Body of pancreas (tissue), 4 donors: ENCODE results near the gene RAB3GAP2. TPM values are rescaled to one million over a fixed set of nuclear protein-coding genes. Genes with fewer than 3 reads are reported as not detected.
"Not testable (repeated sequence)": the region's sequence is repeated elsewhere in the genome, so short reads cannot be mapped to it uniquely, and the experiment has no call there.

Experiments
- ATAC-seq: fragments of 150-250 bp; one replicate; pipeline ENCODE4 v1.9.1; 2016
- DNase-seq, 4 donors: peaks; one replicate each; pipeline ENCODE4 v3.0.0-alpha.2; 2019
- H3K27ac ChIP-seq, 4 donors: fragments of 200-600 bp; sonication (generic); 1 replicate in 3 of 4; 2 replicates in 1 of 4; pipeline versions ENCODE4 v1.5.1 to v1.6.1; 2016 to 2019; ENCODE audit warnings: mild to moderate bottlenecking in 1 of 4, mixed read lengths in 1 of 4, moderate library complexity in 1 of 4
- H3K27me3 ChIP-seq, 2 donors: fragments of 200-600 bp; sonication (generic); one replicate each; pipeline ENCODE4 v1.6.0; 2016; ENCODE audit warnings: mild to moderate bottlenecking in 1 of 2
- H3K36me3 ChIP-seq, 2 donors: fragments of 200-600 bp; sonication (generic); replicated peaks in 1 of 2; 2 replicates each; pipeline ENCODE4 v1.5.1; 2016; ENCODE audit warnings: low read depth in 2 of 2; ENCODE audit not compliant: insufficient read depth in 1 of 2
- H3K4me1 ChIP-seq: fragments of 200-600 bp; sonication (generic); one replicate; pipeline ENCODE4 v1.6.0; 2016
- H3K4me3 ChIP-seq, 2 donors: fragments of 200-600 bp; sonication (generic); 1 replicate in 1 of 2; 2 replicates in 1 of 2; pipeline ENCODE4 v1.5.1; 2016 to 2019
- H3K9me3 ChIP-seq, 3 donors: fragments of 200-600 bp; sonication (generic); 1 replicate in 2 of 3; 2 replicates in 1 of 3; pipeline ENCODE4 v1.5.1; 2016
- CTCF ChIP-seq, 7 experiments: fragments of 450-650 bp in 4 of 7; fragments of 200-600 bp in 3 of 7; sonication (generic) in 3 of 7; IDR thresholded peaks; one replicate each; pipeline ENCODE4 v1.5.1; 2016 to 2019; ENCODE audit warnings: antibody characterized with exemption in 7 of 7
- POLR2A ChIP-seq, 3 donors: fragments of 450-650 bp; IDR thresholded peaks; one replicate each; pipeline ENCODE4 v1.6.1; 2016; ENCODE audit warnings: antibody characterized with exemption in 3 of 3, mild to moderate bottlenecking in 2 of 3
- whole genome bisulfite sequencing, 2 donors: methylation state at CpG; one replicate each; pipeline ENCODE4 v1.1.5; 2017; 5-methylcytosine and 5-hydroxymethylcytosine counted together
- intact Hi-C: fragments of 100-400 bp; cut with DNase I; formaldehyde crosslinking; loops from one replicate; pipeline ENCODE4 v1.15.1; 2023
- total RNA-seq, 2 donors: library from RNA; depleted of rRNA; stranded (reverse); fragments of >200 nt; gene quantifications; one replicate each; pipeline ENCODE4 v1.1.0, GENCODE V29; 2016

Gene RAB3GAP2
- total RNA-seq, 2 donors from 2014 or later, result 14.5 to 17.5 TPM

DNA sequence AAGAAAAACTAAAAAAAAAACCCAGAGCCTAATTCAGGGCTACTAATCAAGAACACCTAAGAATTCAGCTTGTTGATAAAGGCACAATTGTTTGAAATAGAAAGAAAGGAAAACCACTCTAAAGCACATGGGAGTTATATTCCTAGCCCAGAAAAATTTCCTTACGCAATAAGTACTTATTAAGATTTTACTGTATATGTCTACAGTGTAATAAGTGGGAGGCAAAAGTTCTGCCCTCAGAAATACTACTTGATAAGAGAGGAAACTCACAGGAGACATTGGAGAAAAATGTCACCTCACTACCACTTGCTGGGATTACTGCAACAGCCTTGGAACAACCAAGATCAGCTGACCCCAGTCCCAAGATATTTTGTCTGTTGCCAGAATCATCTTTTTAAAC, 112.2 kb downstream of the RAB3GAP2 start:
- no peaks in the 10 kb centered on the region for H3K27me3 ChIP-seq
- no peaks in the 10 kb centered on the region for H3K4me1 ChIP-seq
- TF ChIP-seq POLR2A (IDR thresholded peaks at IDR 0.05) (no peak), CTCF (IDR thresholded peaks at IDR 0.05) (no peak)
- H3K4me3 ChIP-seq, result no peak overlapping the region
- WGBS, 2 donors, result 96 to 100% methylated on average over 1 of the region's 1 CpG
- DNase-seq (no peak), ATAC-seq (no peak)
- H3K36me3 ChIP-seq, result peaks cover 0 to 21% of the 10 kb centered on the region in 2 donors
- H3K27ac ChIP-seq, result no peak overlapping the region
- no peaks in the 10 kb centered on the region for H3K9me3 ChIP-seq
- intact Hi-C loops, result no loop called here

- Histone ChIP-seq H3K4me3 (no peak overlapping the region), H3K27me3 (no peaks in the 10 kb centered on the region), H3K9me3 (no peaks in the 10 kb centered on the region), H3K27ac (no peak overlapping the region), H3K4me1 (no peaks in the 10 kb centered on the region), H3K36me3 (peaks cover 0 to 22% of the 10 kb centered on the region in 2 donors)
- TF ChIP-seq CTCF (IDR thresholded peaks at IDR 0.05) (no peak), POLR2A (IDR thresholded peaks at IDR 0.05) (no peak)
- WGBS, 2 donors, result 60 to 67% methylated on average over 3 of the region's 3 CpGs
- intact Hi-C loops, result no loop called here
- DNase-seq (no peak), ATAC-seq (no peak)
Observed at GRCh38 chr1:220159041-220159440, 113.2 kb downstream of the RAB3GAP2 start.

- intact Hi-C loops, H3K4me1 ChIP-seq, ATAC-seq, H3K27ac ChIP-seq, DNase-seq, H3K9me3 ChIP-seq, H3K27me3 ChIP-seq, H3K4me3 ChIP-seq: not testable (repeated sequence)
- peaks cover 0 to 26% of the 10 kb centered on the region in 2 donors for H3K36me3 ChIP-seq
- WGBS, 2 donors, result 96 to 99% methylated on average over 7 of the region's 7 CpGs
Observed at GRCh38 chr1:220158530-220158929, 113.7 kb downstream of the RAB3GAP2 start.

DNA sequence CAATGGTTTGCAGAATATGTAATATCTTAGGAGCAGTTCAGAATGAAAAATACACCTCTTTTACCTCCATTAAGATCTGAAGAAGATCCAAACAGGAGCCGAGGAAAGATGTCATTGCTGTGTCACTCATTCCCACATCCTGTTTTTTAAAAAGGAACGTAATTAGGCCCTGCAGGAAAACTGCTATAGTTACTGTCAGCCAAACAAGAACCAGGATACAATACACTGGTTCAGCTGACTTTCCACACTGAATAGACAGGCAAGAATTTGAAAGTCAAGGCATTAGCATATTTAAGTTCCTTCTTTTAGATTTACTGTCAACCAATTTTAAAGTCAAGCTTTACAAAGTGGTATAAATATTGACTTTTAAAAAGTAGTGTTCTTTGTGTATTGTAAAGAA, 114.5 kb downstream of the RAB3GAP2 start:
- ATAC-seq (no peak), DNase-seq (no peak)
- Histone ChIP-seq H3K27ac (no peak overlapping the region), H3K4me3 (no peak overlapping the region), H3K36me3 (peaks cover 0 to 26% of the 10 kb centered on the region in 2 donors), H3K27me3 (no peaks in the 10 kb centered on the region), H3K9me3 (no peaks in the 10 kb centered on the region), H3K4me1 (no peaks in the 10 kb centered on the region)
- intact Hi-C loops, result no loop called here
- TF ChIP-seq POLR2A (IDR thresholded peaks at IDR 0.05), result no peak
- TF ChIP-seq CTCF (IDR thresholded peaks at IDR 0.05), result no peak
- WGBS, 2 donors, result 78 to 79% methylated on average over 2 of the region's 2 CpGs

DNA sequence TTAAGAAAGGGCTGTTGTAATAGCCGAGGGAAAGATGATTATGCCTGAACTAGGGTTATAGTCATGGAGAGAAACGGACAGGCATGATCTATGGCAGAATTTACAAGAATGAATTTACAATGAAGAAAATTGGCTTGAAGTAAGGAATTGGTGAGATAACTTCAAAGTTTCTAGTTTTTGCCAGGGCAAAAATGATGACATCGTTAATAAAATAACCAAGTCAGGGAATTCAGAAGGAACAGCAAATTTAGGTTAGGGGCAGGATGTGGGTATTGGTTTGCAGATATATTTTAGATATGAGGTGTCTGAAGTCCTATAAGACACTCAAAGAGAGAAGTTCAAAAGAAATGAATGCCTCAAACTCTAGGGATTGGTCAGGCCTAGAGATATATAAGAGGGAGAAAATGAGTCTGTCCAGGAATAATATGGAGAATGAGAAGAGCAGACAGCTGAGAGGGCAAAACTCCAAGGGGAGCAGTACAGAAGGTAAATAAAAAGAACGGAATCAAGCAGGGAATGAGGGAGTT, 115.6 kb downstream of the RAB3GAP2 start:
- H3K4me1 ChIP-seq, result no peaks in the 10 kb centered on the region
- DNase-seq, result no peak
- intact Hi-C loops, result no loop called here
- no peak overlapping the region for H3K27ac ChIP-seq
- H3K36me3 ChIP-seq, result peaks cover 0 to 26% of the 10 kb centered on the region in 2 donors
- 91 to 96% methylated on average over 4 of the region's 4 CpGs for WGBS, 2 donors
- H3K4me3 ChIP-seq, result no peak overlapping the region
- no peak for ATAC-seq
- H3K9me3 ChIP-seq, result no peaks in the 10 kb centered on the region
- no peaks in the 10 kb centered on the region for H3K27me3 ChIP-seq
- TF ChIP-seq POLR2A (IDR thresholded peaks at IDR 0.05), result no peak
- no peak for TF ChIP-seq CTCF (IDR thresholded peaks at IDR 0.05)
